Activated naive CD8-positive, alpha-beta T cell treated with anti-CD3 and anti-CD28 coated beads, Interleukin-2, amount 50 U/mL, for 24 hours (primary cell): ENCODE measurements around the gene AGMO.

ENCODE experiments used
- ATAC-seq: fragments of 150-1000 bp; cut with Tn5 transposase; one replicate; pipeline ENCODE4 v1.10.0; 2021
- DNase-seq: peaks from one replicate; pipeline ENCODE4 v3.0.0; 2021
- H3K27ac Mint-ChIP-seq: one replicate; pipeline ENCODE4 v1.8.0; 2021; ENCODE audit warnings: mild to moderate bottlenecking, mixed read lengths
- H3K27me3 Mint-ChIP-seq: one replicate; pipeline ENCODE4 v1.8.0; 2021; ENCODE audit warnings: mixed read lengths
- H3K36me3 Mint-ChIP-seq: one replicate; pipeline ENCODE4 v1.8.0; 2021; ENCODE audit warnings: low read depth, mixed read lengths
- H3K4me1 Mint-ChIP-seq: one replicate; pipeline ENCODE4 v1.8.0; 2021; ENCODE audit warnings: mixed read lengths
- H3K4me3 Mint-ChIP-seq: one replicate; pipeline ENCODE4 v1.8.0; 2021; ENCODE audit warnings: mild to moderate bottlenecking, moderate library complexity, mixed read lengths
- H3K9me3 Mint-ChIP-seq: one replicate; pipeline ENCODE4 v1.8.0; 2021; ENCODE audit warnings: mixed read lengths

AGMO gene

GRCh38 chr7:15159261-15159660 lies 402.6 kb downstream of the AGMO start:
- Mint-ChIP-seq H3K4me1 (no peaks in the 10 kb centered on the region), H3K36me3 (no peaks in the 10 kb centered on the region), H3K9me3 (peaks cover 9% of the 10 kb centered on the region), H3K27ac (no peak overlapping the region), H3K4me3 (no peak overlapping the region), H3K27me3 (no peaks in the 10 kb centered on the region)
- ATAC-seq = no peak
- DNase-seq = no peak

GRCh38 chr7:15158141-15158810 lies 403.5 kb downstream of the AGMO start:
- H3K9me3 Mint-ChIP-seq = peaks cover 3% of the 10 kb centered on the region

More at GRCh38 chr7:15158141-15158810, 403.5 kb downstream of the AGMO start:
- no peaks in the 10 kb centered on the region for H3K36me3 Mint-ChIP-seq
- no peaks in the 10 kb centered on the region for H3K27me3 Mint-ChIP-seq
- ATAC-seq = no peak
- no peak for DNase-seq
- H3K4me3 Mint-ChIP-seq = no peak overlapping the region
- H3K27ac Mint-ChIP-seq = no peak overlapping the region
- no peaks in the 10 kb centered on the region for H3K4me1 Mint-ChIP-seq
